DOHH2 (cell line): ENCODE measurements around the gene MYO5C.

ENCODE experiments used
- EZH2phosphoT487 ChIP-seq: fragments of 200-600 bp; sonication (generic); IDR thresholded peaks from 2 replicates; pipeline ENCODE4 v1.6.1; 2017; ENCODE audit warnings: borderline replicate concordance, mild to moderate bottlenecking, antibody characterized with exemption, low read length, moderate library complexity, mixed read lengths
- TF ChIP-seq, protein P1 (sequence below): fragments of 200-600 bp; sonication (generic); IDR thresholded peaks from one replicate; pipeline ENCODE4 v1.5.1; 2014; ENCODE audit warnings: antibody characterized with exemption, mild to moderate bottlenecking, low read depth, low read length; ENCODE audit not compliant: poor library complexity, severe bottlenecking

DNA sequence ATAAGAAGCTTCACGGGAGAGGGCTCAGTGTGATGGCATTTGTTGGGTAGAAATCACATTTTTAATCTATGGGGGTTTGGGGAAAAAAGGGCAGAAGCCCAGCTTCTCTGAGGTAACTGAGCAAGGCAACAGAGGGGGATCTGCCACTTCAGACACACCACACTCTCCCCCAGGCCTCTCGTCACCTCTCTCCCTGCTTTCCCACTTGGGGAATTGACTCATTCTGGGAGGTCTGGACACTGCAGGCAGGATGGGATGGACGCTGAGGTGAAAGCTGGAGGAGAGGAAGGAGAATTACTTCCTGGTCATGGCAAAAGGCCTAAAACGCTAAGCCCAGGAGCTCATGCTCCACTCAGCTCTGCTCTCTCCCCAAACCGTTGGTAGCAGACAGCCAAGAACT, 33.2 kb downstream of the MYO5C start:
- TF ChIP-seq, protein P1, sequence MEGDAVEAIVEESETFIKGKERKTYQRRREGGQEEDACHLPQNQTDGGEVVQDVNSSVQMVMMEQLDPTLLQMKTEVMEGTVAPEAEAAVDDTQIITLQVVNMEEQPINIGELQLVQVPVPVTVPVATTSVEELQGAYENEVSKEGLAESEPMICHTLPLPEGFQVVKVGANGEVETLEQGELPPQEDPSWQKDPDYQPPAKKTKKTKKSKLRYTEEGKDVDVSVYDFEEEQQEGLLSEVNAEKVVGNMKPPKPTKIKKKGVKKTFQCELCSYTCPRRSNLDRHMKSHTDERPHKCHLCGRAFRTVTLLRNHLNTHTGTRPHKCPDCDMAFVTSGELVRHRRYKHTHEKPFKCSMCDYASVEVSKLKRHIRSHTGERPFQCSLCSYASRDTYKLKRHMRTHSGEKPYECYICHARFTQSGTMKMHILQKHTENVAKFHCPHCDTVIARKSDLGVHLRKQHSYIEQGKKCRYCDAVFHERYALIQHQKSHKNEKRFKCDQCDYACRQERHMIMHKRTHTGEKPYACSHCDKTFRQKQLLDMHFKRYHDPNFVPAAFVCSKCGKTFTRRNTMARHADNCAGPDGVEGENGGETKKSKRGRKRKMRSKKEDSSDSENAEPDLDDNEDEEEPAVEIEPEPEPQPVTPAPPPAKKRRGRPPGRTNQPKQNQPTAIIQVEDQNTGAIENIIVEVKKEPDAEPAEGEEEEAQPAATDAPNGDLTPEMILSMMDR: no peak
- no peak for TF ChIP-seq EZH2phosphoT487
